HUES64 (cell line): ENCODE results near the gene CAPZA2.
"Not testable (repeated sequence)": the region's sequence is repeated elsewhere in the genome, so short reads cannot be mapped to it uniquely, and the experiment has no call there.

Source experiments
- H3K27ac ChIP-seq: 2 replicates; pipeline ENCODE4 v1.7.0; 2013; ENCODE audit warnings: low read depth, low read length, inconsistent platforms
- H3K27me3 ChIP-seq: 2 replicates; pipeline ENCODE4 v1.6.1; 2013; ENCODE audit warnings: mild to moderate bottlenecking, low read length; ENCODE audit not compliant: insufficient read depth
- H3K36me3 ChIP-seq: 2 replicates; pipeline ENCODE4 v1.6.1; 2013; ENCODE audit warnings: mild to moderate bottlenecking, low read length; ENCODE audit not compliant: insufficient read depth
- H3K4me1 ChIP-seq: 2 replicates; pipeline ENCODE4 v1.6.1; 2013; ENCODE audit warnings: mild to moderate bottlenecking, low read length, moderate library complexity; ENCODE audit not compliant: insufficient read depth
- H3K4me3 ChIP-seq: 2 replicates; pipeline ENCODE4 v1.5.1; 2013; ENCODE audit warnings: mild to moderate bottlenecking, low read length, moderate library complexity
- H3K9ac ChIP-seq: 2 replicates; pipeline ENCODE4 v1.6.1; 2013; ENCODE audit warnings: mild to moderate bottlenecking, low read depth, low read length
- H3K9me3 ChIP-seq: 2 replicates; pipeline ENCODE4 v1.6.1; 2013; ENCODE audit warnings: low read depth, low read length; ENCODE audit not compliant: insufficient read depth
- WGBS: fragments of 150-250, 120-280 bp; methylation state at CpG from one replicate; pipeline ENCODE4 v1.1.7; 2013; ENCODE audit warnings: missing lambda C conversion rate; 5-methylcytosine and 5-hydroxymethylcytosine counted together

The CAPZA2 gene

DNA sequence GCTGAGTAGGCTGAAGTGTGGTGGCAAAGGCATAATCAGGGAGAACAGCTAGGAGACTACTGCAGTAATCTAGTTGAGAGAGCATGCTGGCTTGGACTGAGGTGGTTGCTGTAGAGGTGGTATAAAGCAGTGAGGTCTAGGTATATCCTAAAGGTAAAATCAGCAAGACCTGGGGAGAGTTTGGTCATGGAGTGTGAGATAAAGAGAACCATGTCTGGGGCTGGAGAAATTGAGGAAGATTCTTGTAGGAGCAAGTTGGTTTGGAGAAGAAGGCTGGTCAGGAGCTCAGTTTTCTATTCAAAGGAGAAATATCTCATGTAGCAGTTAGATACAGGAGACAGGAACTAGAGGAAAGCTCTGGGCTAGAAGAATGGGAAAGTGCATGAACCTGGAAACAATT is 58.0 kb downstream of the CAPZA2 start:
- H3K4me3 ChIP-seq = no peak overlapping the region
- no peak overlapping the region for H3K27ac ChIP-seq
- H3K4me1 ChIP-seq = no peaks in the 10 kb centered on the region
- peaks cover 44% of the 10 kb centered on the region for H3K36me3 ChIP-seq
- no peak overlapping the region for H3K9ac ChIP-seq
- no peaks in the 10 kb centered on the region for H3K27me3 ChIP-seq
- no peaks in the 10 kb centered on the region for H3K9me3 ChIP-seq

DNA sequence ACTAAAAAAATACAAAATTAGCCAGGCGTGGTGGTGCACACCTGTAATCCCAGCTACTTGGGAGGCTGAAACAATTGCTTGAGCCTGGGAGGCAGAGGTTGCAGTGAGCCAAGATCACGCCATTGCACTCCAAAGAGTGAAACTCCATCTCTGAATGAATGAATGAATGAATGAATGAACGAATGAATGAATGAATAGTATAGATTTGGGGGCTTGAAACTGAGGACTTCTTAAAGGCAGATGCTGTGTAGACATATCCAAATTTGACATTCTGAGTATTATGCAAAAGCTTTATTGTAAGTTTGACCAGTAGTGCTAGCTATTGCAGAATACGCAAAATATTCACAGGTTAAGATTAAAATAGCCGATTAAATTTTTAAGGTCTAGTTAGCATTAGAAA is 60.2 kb downstream of the CAPZA2 start:
- WGBS = 72% methylated on average over 5 of the region's 5 CpGs
- Histone ChIP-seq H3K27me3 (no peaks in the 10 kb centered on the region), H3K4me1 (no peaks in the 10 kb centered on the region), H3K4me3 (no peak overlapping the region), H3K9me3 (no peaks in the 10 kb centered on the region), H3K36me3 (peaks cover 23% of the 10 kb centered on the region), H3K9ac (no peak overlapping the region), H3K27ac (no peak overlapping the region)

GRCh38 chr7:116924741-116925140 is 62.4 kb downstream of the CAPZA2 start:
- Histone ChIP-seq H3K9me3 (no peaks in the 10 kb centered on the region), H3K4me3 (no peak overlapping the region), H3K27ac (no peak overlapping the region; the same call in 1 of the 2 replicates), H3K4me1 (no peaks in the 10 kb centered on the region), H3K27me3 (no peaks in the 10 kb centered on the region), H3K36me3 (peaks cover 5% of the 10 kb centered on the region), H3K9ac (no peak overlapping the region)
- 100% methylated on average over 2 of the region's 5 CpGs for WGBS

GRCh38 chr7:116929021-116929420 is 66.6 kb downstream of the CAPZA2 start:
- H3K4me3 ChIP-seq = no peak overlapping the region
- no peaks in the 10 kb centered on the region for H3K36me3 ChIP-seq
- H3K9ac ChIP-seq = no peak overlapping the region
- H3K27ac ChIP-seq = no peak overlapping the region
- H3K4me1 ChIP-seq = 0 out of 2 replicates have a peak, but pooled peaks cover 4% of the 10 kb centered on the region
- H3K9me3 ChIP-seq = no peaks in the 10 kb centered on the region
- H3K27me3 ChIP-seq = 0 out of 2 replicates have a peak, but pooled peaks cover 5% of the 10 kb centered on the region
- WGBS = 89% methylated on average over 3 of the region's 3 CpGs

DNA sequence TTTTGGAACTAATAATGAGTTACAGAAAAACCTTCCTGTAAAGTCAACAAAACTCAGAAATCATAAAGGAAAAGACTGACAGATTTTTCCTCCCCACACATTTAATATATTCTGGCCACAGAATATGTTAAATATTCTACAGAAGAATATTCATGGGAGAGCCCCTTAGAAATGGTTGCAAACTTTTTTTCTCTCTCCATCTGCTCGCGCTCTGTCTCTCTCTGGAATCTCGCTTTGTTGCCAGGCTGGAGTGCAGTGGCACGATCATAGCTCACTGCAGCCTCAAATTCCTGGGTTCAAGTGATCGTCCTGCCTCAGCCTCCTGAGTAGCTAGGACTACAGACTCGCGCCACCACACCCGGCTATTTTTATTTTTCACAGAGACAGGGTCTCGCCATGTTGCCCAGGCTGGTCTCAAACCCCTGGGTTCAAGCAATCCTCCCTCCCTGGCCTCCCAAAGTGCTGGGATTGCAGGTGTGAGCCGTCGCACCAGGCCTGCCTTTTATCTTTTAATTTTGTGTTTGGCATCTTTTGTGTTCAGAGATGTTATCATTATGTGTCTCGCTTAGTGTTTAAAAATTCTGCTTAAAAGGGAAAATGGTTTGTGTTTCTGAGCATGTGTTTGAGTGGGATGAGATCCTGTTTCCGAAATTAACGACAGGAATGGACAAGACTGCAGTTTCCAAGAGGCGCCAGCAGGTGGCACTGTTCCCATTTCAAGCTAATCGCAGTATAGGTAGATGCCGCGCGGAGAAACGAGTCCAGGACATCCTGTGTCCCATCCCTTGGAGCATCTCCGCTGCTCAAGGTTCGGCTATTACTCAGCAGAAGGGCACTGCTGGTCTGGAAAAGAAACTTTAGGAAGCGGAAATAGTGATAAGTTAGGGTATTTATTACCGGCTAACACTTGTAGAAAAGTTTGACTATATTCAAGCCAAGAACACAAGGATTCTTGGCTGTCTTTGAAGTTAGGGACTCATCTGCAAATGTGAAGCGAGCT is 67.8 kb downstream of the CAPZA2 start:
- no peak overlapping the region for H3K27ac ChIP-seq
- no peak overlapping the region for H3K9ac ChIP-seq
- H3K4me3 ChIP-seq = no peak overlapping the region
- 51% methylated on average over 25 of the region's 25 CpGs for WGBS
- H3K36me3 ChIP-seq = no peaks in the 10 kb centered on the region
- H3K27me3 ChIP-seq = 0 out of 2 replicates have a peak, but pooled peaks cover 5% of the 10 kb centered on the region
- H3K9me3 ChIP-seq = no peaks in the 10 kb centered on the region
- 0 out of 2 replicates have a peak, but pooled peaks cover 4% of the 10 kb centered on the region for H3K4me1 ChIP-seq

DNA sequence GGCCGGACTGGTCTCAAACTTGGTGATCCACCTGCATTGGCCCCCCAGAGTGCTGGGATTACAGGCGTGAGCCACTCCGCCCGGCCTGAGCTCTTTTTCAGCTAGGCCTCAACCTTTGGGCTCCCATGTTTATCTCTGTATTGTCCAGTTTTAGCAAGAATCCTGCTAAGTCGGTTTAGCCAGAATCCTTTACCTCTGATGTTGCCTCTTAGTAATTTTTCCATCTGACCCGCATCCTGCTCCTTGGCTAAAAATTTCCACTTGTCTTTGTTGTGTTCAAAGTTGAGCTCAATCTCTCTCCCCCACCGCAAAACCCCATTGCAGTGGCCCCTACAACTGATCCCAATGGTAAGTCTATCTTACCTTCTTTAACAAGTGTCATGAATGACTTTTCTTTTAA is 70.2 kb downstream of the CAPZA2 start:
- H3K27me3 ChIP-seq = 0 out of 2 replicates have a peak, but pooled peaks cover 5% of the 10 kb centered on the region
- WGBS = 96% methylated on average over 7 of the region's 7 CpGs

GRCh38 chr7:116933465-116933864 is 71.1 kb downstream of the CAPZA2 start:
- 0 out of 2 replicates have a peak, but pooled peaks cover 4% of the 10 kb centered on the region for H3K4me1 ChIP-seq
- no peak overlapping the region for H3K4me3 ChIP-seq
- no peaks in the 10 kb centered on the region for H3K9me3 ChIP-seq
- WGBS = 100% methylated on average over 2 of the region's 3 CpGs
- no peak overlapping the region for H3K27ac ChIP-seq
- H3K36me3 ChIP-seq = no peaks in the 10 kb centered on the region
- no peak overlapping the region for H3K9ac ChIP-seq
- 0 out of 2 replicates have a peak, but pooled peaks cover 5% of the 10 kb centered on the region for H3K27me3 ChIP-seq

More for the DNA sequence above, 70.2 kb downstream of the CAPZA2 start:
- Histone ChIP-seq H3K4me1 (0 out of 2 replicates have a peak, but pooled peaks cover 4% of the 10 kb centered on the region), H3K9ac (no peak overlapping the region), H3K27ac (no peak overlapping the region), H3K4me3 (no peak overlapping the region), H3K36me3 (no peaks in the 10 kb centered on the region), H3K9me3 (no peaks in the 10 kb centered on the region)

DNA sequence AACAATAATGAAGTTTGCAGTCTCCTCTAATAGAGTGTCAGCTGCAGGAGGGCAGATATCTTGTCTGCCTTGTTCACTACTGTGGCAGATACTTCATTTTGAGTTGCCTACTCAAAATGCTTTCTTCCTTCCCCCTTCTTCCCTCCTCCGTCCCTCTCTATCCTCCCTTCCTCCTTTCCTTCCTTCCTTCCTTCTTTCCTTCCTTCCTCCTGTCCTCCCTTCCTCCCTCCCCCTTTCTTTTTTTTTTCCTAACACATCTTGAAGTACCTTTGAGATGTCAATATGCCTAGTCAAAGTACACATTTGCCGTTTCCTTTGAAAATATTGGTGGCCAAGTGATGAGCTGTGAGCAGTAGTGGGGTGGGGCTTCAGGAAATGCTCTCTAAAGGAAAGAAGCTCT is 72.2 kb downstream of the CAPZA2 start:
- no peaks in the 10 kb centered on the region for H3K9me3 ChIP-seq
- H3K4me1 ChIP-seq = 0 out of 2 replicates have a peak, but pooled peaks cover 4% of the 10 kb centered on the region
- 0 out of 2 replicates have a peak, but pooled peaks cover 5% of the 10 kb centered on the region for H3K27me3 ChIP-seq
- H3K9ac ChIP-seq = no peak overlapping the region
- H3K27ac ChIP-seq = no peak overlapping the region
- WGBS = 90% methylated on average over 2 of the region's 2 CpGs
- no peak overlapping the region for H3K4me3 ChIP-seq
- no peaks in the 10 kb centered on the region for H3K36me3 ChIP-seq

DNA sequence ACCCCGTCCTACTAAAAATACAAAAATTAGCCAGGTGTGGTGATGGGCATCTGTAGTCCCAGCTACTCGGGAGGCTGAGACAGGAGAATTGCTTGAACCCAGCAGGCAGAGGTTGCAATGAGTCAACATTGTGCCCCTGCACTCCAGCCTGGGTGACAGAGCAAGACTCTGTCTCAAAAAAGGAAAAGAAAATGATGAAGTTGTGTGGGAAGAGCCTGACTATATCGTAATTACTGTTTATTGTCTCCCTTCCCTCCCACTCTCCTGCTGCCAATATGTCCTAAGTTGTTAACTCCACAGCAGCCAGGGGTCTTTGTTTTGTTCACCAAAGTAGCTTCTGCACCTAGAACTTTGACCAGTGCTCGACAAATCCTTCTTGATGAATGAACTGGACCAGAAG is 74.5 kb downstream of the CAPZA2 start:
- H3K9ac ChIP-seq, H3K4me1 ChIP-seq, H3K9me3 ChIP-seq, H3K27me3 ChIP-seq, H3K27ac ChIP-seq, H3K4me3 ChIP-seq, H3K36me3 ChIP-seq: not testable (repeated sequence)
- WGBS = 93% methylated on average over 4 of the region's 4 CpGs

DNA sequence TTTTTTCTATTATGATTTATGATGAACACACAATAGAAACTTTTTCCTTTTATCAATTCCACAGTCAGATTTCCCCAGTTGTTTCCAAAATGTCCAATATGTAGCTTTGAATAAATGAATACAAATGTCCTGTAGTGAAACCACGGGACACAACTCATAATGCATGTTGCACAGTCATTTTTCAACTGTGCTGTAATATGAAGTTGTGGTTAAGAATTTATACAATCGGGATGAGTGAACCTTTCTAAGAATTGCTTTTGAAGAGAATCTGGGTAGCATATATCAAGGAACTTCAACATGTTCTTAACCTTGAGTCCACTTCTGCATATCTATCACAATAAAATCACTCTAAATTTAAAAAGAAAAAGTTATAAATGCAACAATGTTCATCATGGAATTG is 76.3 kb downstream of the CAPZA2 start:
- Histone ChIP-seq H3K9ac (no peak overlapping the region), H3K36me3 (no peaks in the 10 kb centered on the region), H3K4me1 (no peaks in the 10 kb centered on the region), H3K27ac (no peak overlapping the region), H3K9me3 (no peaks in the 10 kb centered on the region), H3K4me3 (no peak overlapping the region), H3K27me3 (no peaks in the 10 kb centered on the region)
- WGBS = 94% methylated on average over 2 of the region's 2 CpGs

DNA sequence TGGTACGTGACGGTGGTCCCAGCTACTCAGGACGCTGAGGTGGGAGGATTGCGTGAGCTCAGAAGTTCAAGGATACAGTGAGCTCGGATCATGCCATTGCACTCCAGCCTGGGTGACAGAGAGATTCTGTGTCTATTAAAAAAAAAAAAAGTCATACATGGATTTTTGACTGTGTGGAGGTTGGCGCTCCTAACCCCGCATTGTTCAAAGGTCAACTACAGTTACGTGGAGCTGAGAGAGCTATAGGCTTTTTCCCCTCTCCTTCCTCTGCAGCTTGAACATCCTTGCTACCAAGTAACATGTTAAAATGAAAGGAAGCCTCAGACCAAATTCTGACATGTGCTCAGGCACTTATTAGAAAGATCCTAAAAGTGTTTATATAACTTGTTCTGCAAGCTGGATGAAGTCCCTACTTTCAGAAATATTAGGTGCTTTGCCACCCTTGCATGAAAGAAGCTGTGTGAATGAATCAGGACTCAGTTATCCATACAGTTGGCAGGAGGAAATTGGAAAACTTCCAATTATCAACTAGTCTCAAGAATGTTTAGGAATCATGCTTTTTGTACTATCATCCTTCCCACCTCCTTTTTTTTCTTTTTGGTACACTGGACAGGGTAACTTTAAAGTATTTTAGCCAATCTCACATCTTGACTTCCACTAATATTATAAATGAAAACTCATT is 78.4 kb downstream of the CAPZA2 start:
- H3K4me3 ChIP-seq = no peak overlapping the region
- H3K36me3 ChIP-seq = no peaks in the 10 kb centered on the region
- H3K4me1 ChIP-seq = no peaks in the 10 kb centered on the region
- no peaks in the 10 kb centered on the region for H3K9me3 ChIP-seq
- H3K27ac ChIP-seq = no peak overlapping the region
- 86% methylated on average over 8 of the region's 8 CpGs for WGBS
- H3K9ac ChIP-seq = no peak overlapping the region
- H3K27me3 ChIP-seq = no peaks in the 10 kb centered on the region
